H7 (cell line): ENCODE results near the gene MTMR6. TPM values are rescaled to one million over a fixed set of nuclear protein-coding genes. Genes with fewer than 3 reads are reported as not detected.

ENCODE experiments used
- DNase-seq: peaks from one replicate; pipeline ENCODE4 v3.0.0; 2012
- H3K27me3 ChIP-seq: 2 replicates; pipeline ENCODE4 v1.6.0; 2011; ENCODE audit warnings: mild to moderate bottlenecking, low read length; ENCODE audit not compliant: control insufficient read depth, insufficient read depth
- H3K36me3 ChIP-seq: replicated peaks from 2 replicates; pipeline ENCODE4 v1.5.1; 2011; ENCODE audit warnings: low read length; ENCODE audit not compliant: control insufficient read depth, insufficient read depth
- H3K4me3 ChIP-seq: 2 replicates; pipeline ENCODE4 v1.5.1; 2011; ENCODE audit warnings: low read depth, mild to moderate bottlenecking, control low read depth, low read length, moderate library complexity; ENCODE audit not compliant: insufficient read depth
- total RNA-seq: library from RNA; depleted of rRNA; stranded (reverse); fragments of >200 nt; shearing (Covaris generic); gene quantifications from 2 replicates; pipeline ENCODE4 v1.2.3, GENCODE V29; 2014; rRNA removed

MTMR6 gene
- total RNA-seq, 1 experiment from 2014 or later: 10.5 TPM

- Histone ChIP-seq H3K27me3 (no peaks in the 10 kb centered on the region), H3K4me3 (no peak overlapping the region), H3K36me3 (no peaks in the 10 kb centered on the region)
- DNase-seq: no peak
These were observed 70.0 kb downstream of the MTMR6 start for GRCh38 chr13:25217023-25217885.

GRCh38 chr13:25215253-25215575 is 72.1 kb downstream of the MTMR6 start:
- Histone ChIP-seq H3K36me3 (no peaks in the 10 kb centered on the region), H3K4me3 (no peak overlapping the region), H3K27me3 (no peaks in the 10 kb centered on the region)
- DNase-seq: no peak

- no peaks in the 10 kb centered on the region for H3K36me3 ChIP-seq
- no peak overlapping the region for H3K4me3 ChIP-seq
- DNase-seq: no peak
- H3K27me3 ChIP-seq: no peaks in the 10 kb centered on the region
These were observed 72.6 kb downstream of the MTMR6 start for GRCh38 chr13:25214491-25215252.

GRCh38 chr13:25213715-25214114 is 73.6 kb downstream of the MTMR6 start:
- Histone ChIP-seq H3K27me3 (no peaks in the 10 kb centered on the region), H3K4me3 (no peak overlapping the region), H3K36me3 (no peaks in the 10 kb centered on the region)
- no peak for DNase-seq

- H3K27me3 ChIP-seq: no peaks in the 10 kb centered on the region
- DNase-seq: no peak
- H3K4me3 ChIP-seq: no peak overlapping the region
- H3K36me3 ChIP-seq: no peaks in the 10 kb centered on the region
These were observed 76.3 kb downstream of the MTMR6 start for GRCh38 chr13:25210842-25211569.

GRCh38 chr13:25207291-25207810 is 79.9 kb downstream of the MTMR6 start:
- Histone ChIP-seq H3K36me3 (no peaks in the 10 kb centered on the region), H3K4me3 (no peak overlapping the region), H3K27me3 (no peaks in the 10 kb centered on the region)
- no peak for DNase-seq

GRCh38 chr13:25204863-25205262 is 82.4 kb downstream of the MTMR6 start:
- no peak for DNase-seq
- Histone ChIP-seq H3K4me3 (no peak overlapping the region), H3K27me3 (no peaks in the 10 kb centered on the region), H3K36me3 (no peaks in the 10 kb centered on the region)

GRCh38 chr13:25203127-25203740 is 84.1 kb downstream of the MTMR6 start:
- no peaks in the 10 kb centered on the region for H3K27me3 ChIP-seq
- no peak overlapping the region for H3K4me3 ChIP-seq
- peak; percentile 59 for DNase-seq
- H3K36me3 ChIP-seq: no peaks in the 10 kb centered on the region

- no peak for DNase-seq
- Histone ChIP-seq H3K27me3 (no peaks in the 10 kb centered on the region), H3K36me3 (no peaks in the 10 kb centered on the region), H3K4me3 (no peak overlapping the region)
These were observed 86.5 kb downstream of the MTMR6 start for GRCh38 chr13:25200783-25201182.

GRCh38 chr13:25198647-25199046 is 88.6 kb downstream of the MTMR6 start:
- no peaks in the 10 kb centered on the region for H3K27me3 ChIP-seq
- DNase-seq: no peak
- no peaks in the 10 kb centered on the region for H3K36me3 ChIP-seq
- H3K4me3 ChIP-seq: no peak overlapping the region

- no peaks in the 10 kb centered on the region for H3K36me3 ChIP-seq
- H3K4me3 ChIP-seq: no peak overlapping the region
- DNase-seq: no peak
- H3K27me3 ChIP-seq: no peaks in the 10 kb centered on the region
These were observed 90.3 kb downstream of the MTMR6 start for GRCh38 chr13:25196971-25197370.

Other genes starting within 250 kb of the MTMR6 start
- gene PABPC3, start 191.4 kb downstream of the MTMR6 start, total RNA-seq: 0.03 and 0.04 TPM in 2 replicates
- 0.15 and 0.17 TPM in 2 replicates for gene AMER2, start 115.2 kb downstream of the MTMR6 start, total RNA-seq
- 61.4 and 77.5 TPM in 2 replicates for gene NUP58, start 14.1 kb upstream of the MTMR6 start, total RNA-seq
- gene ATP8A2, start 84.5 kb upstream of the MTMR6 start, total RNA-seq: 0.38 and 0.59 TPM in 2 replicates